Embryonic facial prominence (tissue), 1 donor: Measurements from ENCODE around the gene EHMT1.
"Not testable (repeated sequence)": the region's sequence is repeated elsewhere in the genome, so short reads cannot be mapped to it uniquely, and the experiment has no call there.

Experiments
- DNase-seq: peaks from one replicate; pipeline ENCODE4 v3.0.0-alpha.2; 2016; ENCODE audit errors: extremely low spot score

EHMT1 gene

GRCh38 chr9:137694962-137695875, 76.4 kb downstream of the EHMT1 start:
- no peak for DNase-seq

GRCh38 chr9:137696136-137696925, 77.5 kb downstream of the EHMT1 start:
- DNase-seq = no peak

GRCh38 chr9:137697193-137697592, 78.4 kb downstream of the EHMT1 start:
- no peak for DNase-seq

- no peak for DNase-seq
Observed at GRCh38 chr9:137697832-137698231, 79.0 kb downstream of the EHMT1 start.

GRCh38 chr9:137700911-137701310, 82.1 kb downstream of the EHMT1 start:
- no peak for DNase-seq

GRCh38 chr9:137702615-137703379, 84.0 kb downstream of the EHMT1 start:
- DNase-seq = no peak

GRCh38 chr9:137703842-137704508, 85.2 kb downstream of the EHMT1 start:
- no peak for DNase-seq

GRCh38 chr9:137705443-137705863, 86.6 kb downstream of the EHMT1 start:
- no peak for DNase-seq

- DNase-seq = no peak
Observed at GRCh38 chr9:137705906-137706305, 87.1 kb downstream of the EHMT1 start.

GRCh38 chr9:137707361-137707760, 88.6 kb downstream of the EHMT1 start:
- no peak for DNase-seq

GRCh38 chr9:137708590-137709284, 89.9 kb downstream of the EHMT1 start:
- DNase-seq = no peak

GRCh38 chr9:137709411-137710101, 90.8 kb downstream of the EHMT1 start:
- DNase-seq = no peak

GRCh38 chr9:137710704-137711103, 91.9 kb downstream of the EHMT1 start:
- no peak for DNase-seq

GRCh38 chr9:137711678-137712105, 92.9 kb downstream of the EHMT1 start:
- DNase-seq = no peak

- no peak for DNase-seq
Observed at GRCh38 chr9:137715321-137715720, 96.5 kb downstream of the EHMT1 start.

GRCh38 chr9:137715866-137716693, 97.3 kb downstream of the EHMT1 start:
- DNase-seq = not testable (repeated sequence)

- no peak for DNase-seq
Observed at GRCh38 chr9:137716694-137717287, 98.0 kb downstream of the EHMT1 start.

- no peak for DNase-seq
Observed at GRCh38 chr9:137717776-137718327, 99.0 kb downstream of the EHMT1 start.

GRCh38 chr9:137719194-137719593, 100.4 kb downstream of the EHMT1 start:
- DNase-seq = no peak
